HG02938 (cell line): ENCODE measurements around the gene ZNF225.
"Not testable (repeated sequence)": the region's sequence is repeated elsewhere in the genome, so short reads cannot be mapped to it uniquely, and the experiment has no call there.

Experiments used
- ATAC-seq: cut with Tn5 transposase; IDR thresholded peaks from one replicate; pipeline ENCODE4 v1.9.1; 2021; ENCODE audit warnings: mild to moderate bottlenecking, moderate library complexity; ENCODE audit not compliant: unreplicated experiment

The ZNF225 gene

GRCh38 chr19:44156475-44156874 lies 43.3 kb downstream of the ZNF225 start:
- no peak for ATAC-seq

- no peak for ATAC-seq
Observed at GRCh38 chr19:44163789-44164188, 50.6 kb downstream of the ZNF225 start.

GRCh38 chr19:44164327-44164672 lies 51.1 kb downstream of the ZNF225 start:
- no peak for ATAC-seq

GRCh38 chr19:44164673-44165512 lies 51.7 kb downstream of the ZNF225 start, which contains the start of gene ZNF226:
Gene ZNF226 (plus strand): TSS chr19:44165100. CDS start chr19:44170081, 4,981 bp downstream.
- peak; percentile 80 for ATAC-seq

- not testable (repeated sequence) for ATAC-seq
Observed at GRCh38 chr19:44170660-44171059, 57.5 kb downstream of the ZNF225 start.

- no peak for ATAC-seq
Observed at GRCh38 chr19:44176590-44176989, 63.4 kb downstream of the ZNF225 start.

- ATAC-seq: no peak
Observed at GRCh38 chr19:44180968-44181367, 67.8 kb downstream of the ZNF225 start.

- ATAC-seq: no peak
Observed at GRCh38 chr19:44182145-44182544, 68.9 kb downstream of the ZNF225 start.
